Smooth muscle cell of the brain vasculature (primary cell): Measurements from ENCODE around the gene SLC17A4.
"Not testable (repeated sequence)": the region's sequence is repeated elsewhere in the genome, so short reads cannot be mapped to it uniquely, and the experiment has no call there.

Source experiments
- DNase-seq: peaks from one replicate; pipeline ENCODE4 v3.0.0-alpha.2; 2012; ENCODE audit warnings: low read depth, low spot score

SLC17A4 gene

DNA sequence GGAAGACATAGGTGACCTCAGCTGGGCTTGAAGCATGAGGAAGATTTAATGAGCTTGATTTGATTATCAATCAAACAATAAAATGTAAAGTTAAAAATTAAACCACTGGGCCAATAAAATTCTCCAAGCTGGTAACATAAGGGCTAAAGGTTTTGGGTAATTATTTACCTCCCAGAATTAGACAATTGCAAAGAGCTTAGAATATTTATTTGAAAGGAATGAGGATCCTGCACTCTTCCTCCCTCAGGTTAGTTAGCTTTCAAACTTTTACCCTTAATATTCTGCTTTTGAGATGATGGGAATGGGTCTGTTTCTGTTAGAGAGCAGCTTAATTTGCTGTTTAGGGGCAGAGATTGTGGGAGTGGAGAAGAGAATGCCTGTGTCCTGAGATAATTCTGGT lies at the start of gene SLC17A4:
Gene SLC17A4, plus strand, starts transcription at position 208 of the 400 bp plus-strand sequence. CDS start 7,221 bp downstream, outside the sequence.
- no peak for DNase-seq

- no peak for DNase-seq
Observed at GRCh38 chr6:25706314-25707014, 48.1 kb upstream of the SLC17A4 start.

GRCh38 chr6:25709761-25710160 lies 44.8 kb upstream of the SLC17A4 start:
- DNase-seq: no peak

DNA sequence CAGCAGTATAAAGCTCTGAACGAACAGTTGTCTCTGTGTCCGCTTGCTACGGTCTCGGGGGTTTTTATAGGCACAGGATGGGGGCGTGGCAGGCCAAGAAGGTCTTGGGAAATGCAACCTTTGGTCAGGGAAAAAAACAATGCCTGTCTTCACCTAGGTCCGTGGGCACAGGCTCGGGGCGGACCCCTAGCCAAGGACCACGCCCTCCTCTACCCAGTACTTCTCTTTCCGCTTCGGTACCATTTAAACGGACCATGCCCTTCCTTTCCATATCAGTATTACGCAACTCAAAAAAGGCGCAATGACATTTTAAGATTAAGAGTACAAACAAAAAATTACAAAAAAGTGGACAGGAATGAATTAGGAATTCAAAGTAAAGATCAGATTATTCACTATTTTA lies 44.3 kb upstream of the SLC17A4 start:
- no peak for DNase-seq

GRCh38 chr6:25713824-25714223 lies 40.7 kb upstream of the SLC17A4 start:
- no peak for DNase-seq

GRCh38 chr6:25714765-25715164 lies 39.8 kb upstream of the SLC17A4 start:
- DNase-seq: no peak

GRCh38 chr6:25715794-25716193 lies 38.7 kb upstream of the SLC17A4 start:
- DNase-seq: no peak

DNA sequence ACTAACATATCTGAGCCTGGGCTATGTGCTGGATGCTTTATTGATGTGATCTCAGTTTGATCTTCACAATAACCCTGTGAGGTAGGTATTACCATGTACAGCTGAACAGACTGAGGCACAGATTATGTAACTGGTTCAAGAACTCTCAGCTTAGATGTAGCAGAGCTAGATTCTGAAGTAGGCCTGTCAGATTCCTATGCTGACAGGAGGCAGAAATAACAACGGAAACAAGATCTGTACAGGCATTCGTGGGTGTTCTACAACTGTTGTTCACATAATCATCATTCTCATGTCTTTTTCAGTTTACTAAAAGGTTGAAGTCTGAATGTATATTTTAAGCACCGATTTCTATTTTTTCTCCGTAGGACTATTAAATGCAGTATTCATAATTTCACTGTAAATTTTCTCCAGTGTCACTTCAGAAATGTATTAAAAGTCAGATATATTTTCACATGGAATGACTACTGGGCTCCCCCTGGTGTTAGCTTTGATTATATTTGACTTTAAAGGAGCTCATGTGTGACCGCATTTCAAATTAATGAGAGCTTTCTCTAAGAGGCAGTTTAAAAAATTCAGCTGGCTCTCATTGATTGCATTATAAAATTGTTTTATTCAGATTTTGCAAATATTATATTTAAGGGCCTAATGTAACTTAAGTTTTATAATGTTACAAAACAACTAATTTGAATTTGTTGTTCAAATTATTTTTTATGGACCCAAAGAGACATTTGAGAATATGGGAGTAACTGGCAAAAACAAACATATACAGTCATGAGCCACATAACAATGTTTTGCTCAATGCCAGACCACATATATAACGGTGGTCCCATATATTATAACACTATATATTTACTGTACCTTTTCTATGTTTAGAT lies 36.4 kb upstream of the SLC17A4 start:
- peak; percentile 7 for DNase-seq

- no peak for DNase-seq
Observed at GRCh38 chr6:25726122-25726911, 28.2 kb upstream of the SLC17A4 start.

GRCh38 chr6:25727028-25727427 lies 27.5 kb upstream of the SLC17A4 start:
- DNase-seq: no peak

GRCh38 chr6:25730907-25731306 lies 23.6 kb upstream of the SLC17A4 start:
- no peak for DNase-seq

DNA sequence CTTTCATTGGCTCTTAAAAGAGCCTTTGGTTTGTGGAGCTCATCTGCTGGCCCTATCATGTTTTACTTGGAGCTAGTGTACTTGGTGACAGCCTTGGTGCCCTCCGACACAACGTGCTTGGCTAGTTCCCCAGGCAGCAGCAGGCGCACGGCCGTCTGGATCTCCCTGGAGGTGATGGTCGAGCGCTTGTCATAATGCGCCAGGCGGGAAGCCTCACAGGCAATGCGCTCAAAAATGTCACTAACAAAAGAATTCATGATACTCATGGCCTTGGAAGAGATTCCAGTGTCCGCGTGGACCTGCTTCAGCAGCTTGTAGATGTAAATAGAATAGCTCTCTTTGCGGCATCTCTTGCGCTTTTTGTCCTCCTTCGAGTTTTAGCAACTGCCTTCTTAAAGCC lies 22.8 kb upstream of the SLC17A4 start:
- DNase-seq: no peak

- DNase-seq: no peak
Observed at GRCh38 chr6:25732468-25733198, 21.9 kb upstream of the SLC17A4 start.

DNA sequence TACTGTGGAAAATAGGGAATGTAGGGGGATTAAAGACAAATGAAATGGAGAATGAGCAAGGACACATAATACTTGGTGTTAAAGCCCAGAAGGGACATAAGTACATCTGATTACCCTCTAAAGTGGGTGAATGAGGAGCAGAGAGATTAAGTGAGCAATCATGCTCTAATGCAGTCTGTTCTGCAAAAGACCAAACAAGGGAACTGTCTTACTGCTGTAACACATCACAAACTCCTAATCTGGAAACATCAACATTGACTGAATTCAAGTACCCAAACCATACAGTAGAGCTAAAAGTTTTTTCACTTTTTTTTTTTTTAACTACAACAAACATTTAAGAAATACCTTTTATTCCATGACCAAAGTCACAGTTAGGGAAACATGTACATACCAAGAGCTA lies 19.3 kb upstream of the SLC17A4 start:
- DNase-seq: no peak

GRCh38 chr6:25743868-25744267 lies 10.7 kb upstream of the SLC17A4 start:
- no peak for DNase-seq

GRCh38 chr6:25745836-25746235 lies 8.7 kb upstream of the SLC17A4 start:
- DNase-seq: no peak

GRCh38 chr6:25746968-25747367 lies 7.6 kb upstream of the SLC17A4 start:
- no peak for DNase-seq

DNA sequence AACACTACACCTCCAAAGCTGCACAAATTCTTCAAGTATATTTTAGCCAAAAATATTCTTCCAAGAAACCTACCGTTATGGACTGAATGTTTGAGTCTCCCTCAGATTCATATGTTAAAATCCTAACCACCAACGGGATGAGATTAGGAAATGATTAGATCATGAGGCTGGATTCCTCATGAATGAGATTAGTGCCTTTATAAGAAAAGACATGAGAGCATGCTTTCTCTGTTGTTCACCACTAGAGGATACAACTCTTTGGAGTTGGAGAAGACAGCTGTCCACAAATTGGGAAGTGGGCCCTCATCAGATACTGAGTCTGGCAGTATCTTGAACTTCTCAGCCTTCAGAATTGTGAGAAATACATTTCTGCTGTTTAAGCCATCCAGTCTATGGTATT lies 7.1 kb upstream of the SLC17A4 start:
- DNase-seq: no peak

DNA sequence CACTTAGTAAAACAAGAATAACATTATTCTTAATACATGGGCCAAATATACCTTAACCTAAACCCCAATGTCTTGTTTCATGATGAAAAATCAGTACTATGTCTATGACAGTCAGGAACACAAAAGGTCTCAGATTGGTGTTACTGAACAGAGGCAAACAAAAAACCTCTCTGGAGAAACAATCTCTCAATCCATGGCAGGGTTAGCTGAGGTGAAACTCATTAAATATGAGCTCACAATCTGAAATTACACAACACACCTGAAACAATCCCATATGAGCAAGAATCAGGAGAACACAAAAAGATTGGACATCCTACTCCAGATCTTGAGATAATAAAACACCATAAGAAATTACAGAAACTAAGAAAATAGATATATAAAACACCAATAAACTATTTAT lies 6.5 kb upstream of the SLC17A4 start:
- DNase-seq: no peak

DNA sequence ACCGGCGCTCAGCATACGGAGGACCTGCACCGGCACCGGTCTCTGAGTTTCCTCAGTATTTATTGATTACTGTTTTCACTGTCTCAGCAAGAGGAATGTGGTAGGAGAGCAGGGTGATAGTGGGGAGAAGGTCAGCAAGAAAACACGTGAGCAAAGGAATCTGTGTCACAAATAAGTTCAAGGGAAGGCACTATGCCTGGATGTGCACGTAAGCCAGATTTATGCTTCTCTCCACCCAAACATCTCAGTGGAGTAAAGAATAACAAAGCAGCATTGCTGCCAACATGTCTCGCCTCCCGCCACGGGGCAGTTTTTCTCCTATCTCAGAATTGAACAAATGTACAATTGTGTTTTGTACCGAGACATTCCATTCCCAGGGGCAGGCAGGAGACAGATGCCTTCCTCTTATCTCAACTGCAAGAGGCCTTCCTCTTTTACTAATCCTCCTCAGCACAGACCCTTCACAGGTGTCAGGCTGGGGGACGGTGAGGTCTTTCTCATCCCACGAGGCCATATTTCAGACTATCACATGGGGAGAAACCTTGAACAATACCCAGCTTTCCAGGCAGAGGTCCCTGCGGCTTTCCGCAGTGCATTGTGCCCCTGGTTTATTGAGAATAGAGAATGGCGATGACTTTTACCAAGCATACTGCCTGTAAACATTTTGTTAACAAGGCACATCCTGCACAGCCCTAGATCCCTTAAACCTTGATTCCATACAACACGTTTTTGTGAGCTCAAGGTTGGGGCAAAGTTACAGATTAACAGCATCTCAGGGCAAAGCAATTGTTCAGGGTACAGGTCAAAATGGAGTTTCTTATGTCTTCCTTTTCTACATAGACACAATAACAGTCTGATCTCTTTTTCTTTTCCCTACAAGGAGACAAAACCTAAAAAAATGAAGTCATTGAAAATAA lies 5.7 kb upstream of the SLC17A4 start:
- not testable (repeated sequence) for DNase-seq
